DOHH2 (cell line): Measurements from ENCODE around the gene LRMDA.

ENCODE experiments used
- EZH2phosphoT487 ChIP-seq: fragments of 200-600 bp; sonication (generic); IDR thresholded peaks from 2 replicates; pipeline ENCODE4 v1.6.1; 2017; ENCODE audit warnings: borderline replicate concordance, mild to moderate bottlenecking, antibody characterized with exemption, low read length, moderate library complexity, mixed read lengths
- TF ChIP-seq, protein P1 (sequence below): fragments of 200-600 bp; sonication (generic); IDR thresholded peaks from one replicate; pipeline ENCODE4 v1.5.1; 2014; ENCODE audit warnings: antibody characterized with exemption, mild to moderate bottlenecking, low read depth, low read length; ENCODE audit not compliant: poor library complexity, severe bottlenecking

DNA sequence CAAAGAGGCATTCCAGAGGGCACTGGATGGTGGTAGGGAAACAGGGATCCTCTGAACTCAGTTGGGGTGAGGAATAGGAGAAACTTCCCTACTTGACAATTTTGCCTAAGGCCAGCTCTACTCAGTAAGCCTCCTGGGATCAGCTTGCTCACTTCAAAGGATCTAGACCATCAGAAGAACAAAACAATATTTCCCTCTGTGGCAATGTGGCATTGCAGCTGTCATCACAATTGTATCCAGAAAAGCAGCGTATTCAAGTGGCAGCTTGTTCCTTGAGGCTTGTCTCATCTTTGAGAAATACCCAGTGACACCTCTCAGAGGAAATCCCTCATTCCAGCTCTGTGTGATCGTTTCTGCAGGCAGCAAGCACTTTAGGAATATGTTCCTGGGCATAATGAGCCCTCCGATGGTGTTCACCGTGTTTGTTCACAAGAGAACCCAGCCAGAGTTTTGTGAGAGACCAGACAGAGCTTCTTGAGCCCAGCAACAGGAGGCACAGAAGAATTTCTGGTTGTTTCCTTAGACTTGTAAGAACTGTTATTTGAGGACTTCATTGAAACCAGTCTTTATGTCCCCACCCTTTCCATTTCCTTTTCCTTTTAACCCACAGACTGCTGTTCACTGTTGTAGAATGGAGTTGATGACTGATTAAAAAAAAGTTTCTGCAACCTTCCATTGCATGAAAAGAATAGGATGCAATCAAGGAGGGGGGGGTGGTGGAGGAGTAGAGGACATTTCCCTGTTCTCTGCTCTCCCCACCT lies 747.3 kb downstream of the LRMDA start:
- TF ChIP-seq, protein P1, sequence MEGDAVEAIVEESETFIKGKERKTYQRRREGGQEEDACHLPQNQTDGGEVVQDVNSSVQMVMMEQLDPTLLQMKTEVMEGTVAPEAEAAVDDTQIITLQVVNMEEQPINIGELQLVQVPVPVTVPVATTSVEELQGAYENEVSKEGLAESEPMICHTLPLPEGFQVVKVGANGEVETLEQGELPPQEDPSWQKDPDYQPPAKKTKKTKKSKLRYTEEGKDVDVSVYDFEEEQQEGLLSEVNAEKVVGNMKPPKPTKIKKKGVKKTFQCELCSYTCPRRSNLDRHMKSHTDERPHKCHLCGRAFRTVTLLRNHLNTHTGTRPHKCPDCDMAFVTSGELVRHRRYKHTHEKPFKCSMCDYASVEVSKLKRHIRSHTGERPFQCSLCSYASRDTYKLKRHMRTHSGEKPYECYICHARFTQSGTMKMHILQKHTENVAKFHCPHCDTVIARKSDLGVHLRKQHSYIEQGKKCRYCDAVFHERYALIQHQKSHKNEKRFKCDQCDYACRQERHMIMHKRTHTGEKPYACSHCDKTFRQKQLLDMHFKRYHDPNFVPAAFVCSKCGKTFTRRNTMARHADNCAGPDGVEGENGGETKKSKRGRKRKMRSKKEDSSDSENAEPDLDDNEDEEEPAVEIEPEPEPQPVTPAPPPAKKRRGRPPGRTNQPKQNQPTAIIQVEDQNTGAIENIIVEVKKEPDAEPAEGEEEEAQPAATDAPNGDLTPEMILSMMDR, result no peak
- no peak for TF ChIP-seq EZH2phosphoT487
